Lower leg skin (tissue), 4 donors: ENCODE results near the gene YWHAH. TPM values are rescaled to one million over a fixed set of nuclear protein-coding genes. Genes with fewer than 3 reads are reported as not detected.

Experiments
- DNase-seq, 2 donors: peaks; one replicate each; pipeline ENCODE4 v3.0.0-alpha.2; 2019; ENCODE audit warnings: low spot score in 2 of 2
- H3K4me3 ChIP-seq: fragments of 200-600 bp; sonication (generic); 2 replicates; pipeline ENCODE4 v1.5.1; 2017; ENCODE audit warnings: mild to moderate bottlenecking, low read depth; ENCODE audit not compliant: poor library complexity, severe bottlenecking
- CTCF ChIP-seq, 3 donors: fragments of 450-650 bp; IDR thresholded peaks; one replicate each; pipeline ENCODE4 v1.5.1; 2016; ENCODE audit warnings: antibody characterized with exemption in 3 of 3, mild to moderate bottlenecking in 3 of 3, moderate library complexity in 2 of 3
- POLR2A ChIP-seq, 2 donors: fragments of 450-650 bp; IDR thresholded peaks; one replicate each; pipeline ENCODE4 v1.6.1; 2016 to 2017; ENCODE audit warnings: antibody characterized with exemption in 2 of 2, mild to moderate bottlenecking in 1 of 2, moderate library complexity in 1 of 2
- WGBS, 2 donors: methylation state at CpG; one replicate each; pipeline ENCODE4 v1.1.5; 2018; 5-methylcytosine and 5-hydroxymethylcytosine counted together
- intact Hi-C: fragments of 100-400 bp; cut with DNase I; formaldehyde crosslinking; loops from one replicate; pipeline ENCODE4 v1.15.0; 2023; ENCODE audit warnings: low total_unique reads
- total RNA-seq, 4 donors: library from RNA; depleted of rRNA; stranded (reverse); fragments of >200 nt; gene quantifications; one replicate each; pipeline ENCODE4 v1.1.0, GENCODE V29; 2016

Gene YWHAH
- total RNA-seq, 4 donors from 2014 or later, result 57.8 to 94.0 (median 80.7) TPM

- DNase-seq, result no peak
- no peak for TF ChIP-seq POLR2A (IDR thresholded peaks at IDR 0.05)
- TF ChIP-seq CTCF (IDR thresholded peaks at IDR 0.05), result no peak
- intact Hi-C loops, result no loop called here
- WGBS, 2 donors, result 68 to 89% methylated on average over 3 of the region's 3 CpGs
- no peak overlapping the region for H3K4me3 ChIP-seq
These were observed 50.7 kb downstream of the YWHAH start for GRCh38 chr22:31995046-31995445.

GRCh38 chr22:31995807-31996206, 51.5 kb downstream of the YWHAH start:
- H3K4me3 ChIP-seq, result no peak overlapping the region
- no peak for DNase-seq
- WGBS, 2 donors, result 54 to 60% methylated on average over 3 of the region's 3 CpGs
- TF ChIP-seq POLR2A (IDR thresholded peaks at IDR 0.05), result no peak
- TF ChIP-seq CTCF (IDR thresholded peaks at IDR 0.05), result no peak
- intact Hi-C loops, result no loop called here

- no peak for TF ChIP-seq POLR2A (IDR thresholded peaks at IDR 0.05)
- no peak for TF ChIP-seq CTCF (IDR thresholded peaks at IDR 0.05)
- intact Hi-C loops, result no loop called here
- WGBS, 2 donors, result 82 to 91% methylated on average over 3 of the region's 3 CpGs
- H3K4me3 ChIP-seq, result no peak overlapping the region
- DNase-seq, result peak in 1 of 2 donors; percentile 58
These were observed 54.5 kb downstream of the YWHAH start for GRCh38 chr22:31998784-31999385.

- DNase-seq, result no peak
- TF ChIP-seq POLR2A (IDR thresholded peaks at IDR 0.05) (no peak), CTCF (IDR thresholded peaks at IDR 0.05) (no peak)
- 66 to 69% methylated on average over 1 of the region's 1 CpG for WGBS, 2 donors
- no peak overlapping the region for H3K4me3 ChIP-seq
- intact Hi-C loops, result no loop called here
These were observed 55.8 kb downstream of the YWHAH start for GRCh38 chr22:32000181-32000580.

GRCh38 chr22:32005453-32005852, 61.1 kb downstream of the YWHAH start:
- TF ChIP-seq CTCF (IDR thresholded peaks at IDR 0.05) (no peak), POLR2A (IDR thresholded peaks at IDR 0.05) (no peak)
- no peak for DNase-seq
- no peak overlapping the region for H3K4me3 ChIP-seq
- WGBS, 2 donors, result 41 to 75% methylated on average over 1 of the region's 1 CpG
- intact Hi-C loops, result no loop called here

Other genes with a start within 250 kb of the YWHAH start
- gene PRR14L, start 194.4 kb upstream of the YWHAH start, total RNA-seq, result 10 to 100 TPM; 27.0 to 32.7 (median 29.7) TPM
- 10 to 100 TPM; 11.7 to 15.4 (median 13.3) TPM for gene DEPDC5, start 190.5 kb upstream of the YWHAH start, total RNA-seq
- gene SLC5A1, start 98.7 kb downstream of the YWHAH start, total RNA-seq, result 10 to 100 TPM; 19.2 to 33.4 (median 23.3) TPM
- not detected for gene C22orf42, start 214.8 kb downstream of the YWHAH start, total RNA-seq